Measurements from ENCODE around the gene MORC4. TPM values are rescaled to one million over a fixed set of nuclear protein-coding genes. Genes with fewer than 3 reads are reported as not detected.
"Not testable (repeated sequence)": the region's sequence is repeated elsewhere in the genome, so short reads cannot be mapped to it uniquely, and the experiment has no call there.

The MORC4 gene
- total and polyA plus RNA-seq, 2 of the 4 experiments (the other 2 are of a cell fraction), result 17.5 to 34.2 TPM

DNA sequence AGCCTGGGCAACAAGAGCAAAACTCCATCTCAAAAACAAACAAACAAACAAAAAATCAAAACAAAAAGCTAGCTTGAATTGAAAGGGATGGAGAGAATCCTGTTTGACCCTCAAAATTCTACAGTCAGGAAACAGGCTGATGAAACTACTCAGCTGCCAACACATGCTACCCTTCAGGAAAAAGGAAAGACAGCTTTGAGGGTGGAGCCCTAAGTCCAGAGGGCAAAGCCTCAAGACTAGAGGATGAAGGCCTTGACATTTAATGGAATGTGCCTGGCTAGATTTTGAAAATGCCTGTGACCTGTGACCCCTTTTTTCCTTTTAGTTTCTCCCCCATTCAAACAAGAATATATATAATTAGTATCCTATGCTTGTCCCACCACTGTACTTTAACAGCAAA is 27.1 kb downstream of the MORC4 start:
- no peak for DNase-seq
- in situ Hi-C loops (cut with MboI; ENCODE audit: low sequenced_read_pairs) (no loop called here), dilution Hi-C loops (cut with HindIII; ENCODE audit: low sequenced_read_pairs, unreplicated experiment) (no loop called here), intact Hi-C loops (cut with micrococcal nuclease) (no loop called here)
- no peak overlapping the region for H3K56ac ChIP-seq (ENCODE audit: extremely low read depth, insufficient read depth, low read length)
- no peak overlapping the region for H3K14ac ChIP-seq (replicated peaks; ENCODE audit: low read depth, low read length)
- H4K91ac ChIP-seq (ENCODE audit: insufficient read depth, low read depth, low read length), result no peak overlapping the region
- H4K8ac ChIP-seq (ENCODE audit: low read depth in 2 of 2, low read length in 2 of 2), result no peak overlapping the region
- no TSS peak for BruUV-seq (replicated peaks)
- H4K20me1 ChIP-seq (ENCODE audit: insufficient read depth, low read length), result no peaks in the 10 kb centered on the region
- H3K23ac ChIP-seq (ENCODE audit: low read depth, low read length), result no peak overlapping the region
- no peaks in the 10 kb centered on the region for H3K36me3 ChIP-seq (ENCODE audit: control insufficient read depth, insufficient read depth, low read length)
- H2BK5ac ChIP-seq (ENCODE audit: low read depth, low read length, poor library complexity, severe bottlenecking), result no peak overlapping the region
- no peaks in the 10 kb centered on the region for H3K9me3 ChIP-seq (ENCODE audit: control insufficient read depth, insufficient read depth, low read length)
- no peak overlapping the region for H3K18ac ChIP-seq (ENCODE audit: low read depth, low read length)
- H3K4me3 ChIP-seq (ENCODE audit: insufficient read depth, low read depth, low read length), result no peak overlapping the region
- no peak overlapping the region for H4K5ac ChIP-seq (ENCODE audit: low read depth, low read length)
- no peak overlapping the region for H2BK20ac ChIP-seq (ENCODE audit: low read depth, low read length)
- H3K27me3 ChIP-seq (ENCODE audit: control insufficient read depth, insufficient read depth, low read length), result no peaks in the 10 kb centered on the region
- no peak for ATAC-seq (ENCODE audit: low read depth)
- H3K4me2 ChIP-seq (ENCODE audit: low read depth, low read length), result no peak overlapping the region
- H3K4me1 ChIP-seq (ENCODE audit: control insufficient read depth, insufficient read depth, low read length), result no peaks in the 10 kb centered on the region
- no peak overlapping the region for H2BK120ac ChIP-seq (ENCODE audit: low read depth, low read length)
- ChIA-PET POLR2A (ENCODE audit: unreplicated experiment) (no interaction called here), CTCF (interaction anchor here (0.6 kb wide), 1 partner anchor 1114 kb away, joined by 5 read pairs; no protein-coding TSS in a partner anchor)
- no peaks in the 10 kb centered on the region for H3K9me1 ChIP-seq (ENCODE audit: insufficient read depth, low read length)
- no peak overlapping the region for H2BK15ac ChIP-seq (ENCODE audit: low read depth, low read length)
- H2AK5ac ChIP-seq (ENCODE audit: low read depth, low read length), result no peak overlapping the region
- peaks cover 0 to 2% of the 10 kb centered on the region in 2 experiments; a peak in 1 of 4 replicates for H3K79me1 ChIP-seq (ENCODE audit: low read depth in 1 of 2, low read length in 2 of 2)
- no peak overlapping the region for H2AK9ac ChIP-seq (replicated peaks; ENCODE audit: low read depth, low read length, poor library complexity)
- no peak for TF ChIP-seq CHD1 (IDR thresholded peaks at IDR 0.05; ENCODE audit: low read depth, low read length)
- no peak for TF ChIP-seq SMC3 (IDR thresholded peaks at IDR 0.05; ENCODE audit: low read depth, low read length)
- no peak for TF ChIP-seq MAFK (IDR thresholded peaks at IDR 0.05; ENCODE audit: low read depth, low read length)
- no peak for TF ChIP-seq POLR2A (IDR thresholded peaks at IDR 0.05; ENCODE audit: low read depth, low read length)
- H3K27ac ChIP-seq (ENCODE audit: insufficient read depth, low read length), result no peak overlapping the region
- no peak overlapping the region for H3K4ac ChIP-seq (ENCODE audit: low read depth, low read length)
- H2AFZ ChIP-seq (replicated peaks; ENCODE audit: low read length, poor library complexity), result no peak overlapping the region
- no peak overlapping the region for H3K9ac ChIP-seq (ENCODE audit: low read depth, low read length)

DNA sequence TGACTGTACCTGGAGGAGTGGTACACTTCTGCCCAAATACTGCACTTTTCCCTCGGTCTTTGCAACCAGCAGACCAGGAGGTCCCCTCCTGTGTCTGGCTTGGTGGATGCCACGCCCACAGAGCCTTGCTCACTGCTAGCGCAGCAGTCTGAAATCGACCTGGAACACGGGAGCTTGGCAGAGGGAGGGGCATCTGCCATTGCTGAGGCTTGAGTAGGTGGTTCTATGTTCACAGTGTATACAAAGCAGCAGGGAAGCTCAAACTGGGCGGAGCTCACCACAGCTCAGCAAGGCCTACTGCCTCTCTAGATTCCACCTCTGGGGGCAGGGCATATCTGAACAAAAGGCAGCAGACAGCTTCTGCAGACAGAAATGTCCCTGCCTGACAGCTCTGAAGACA is 33.5 kb downstream of the MORC4 start:
- H3K4me2 ChIP-seq (ENCODE audit: low read depth, low read length); H3K9ac ChIP-seq (ENCODE audit: low read depth, low read length); H2BK120ac ChIP-seq (ENCODE audit: low read depth, low read length); H3K79me1 ChIP-seq (ENCODE audit: low read depth in 1 of 2, low read length in 2 of 2); H3K23ac ChIP-seq (ENCODE audit: low read depth, low read length); H3K9me3 ChIP-seq (ENCODE audit: control insufficient read depth, insufficient read depth, low read length); H3K27me3 ChIP-seq (ENCODE audit: control insufficient read depth, insufficient read depth, low read length); H3K36me3 ChIP-seq (ENCODE audit: control insufficient read depth, insufficient read depth, low read length); DNase-seq; POLR2A ChIA-PET (ENCODE audit: unreplicated experiment); dilution Hi-C loops (cut with HindIII; ENCODE audit: low sequenced_read_pairs, unreplicated experiment); H3K56ac ChIP-seq (ENCODE audit: extremely low read depth, insufficient read depth, low read length); H2AK9ac ChIP-seq (replicated peaks; ENCODE audit: low read depth, low read length, poor library complexity); H2AFZ ChIP-seq (replicated peaks; ENCODE audit: low read length, poor library complexity); H3K4ac ChIP-seq (ENCODE audit: low read depth, low read length); in situ Hi-C loops (cut with MboI; ENCODE audit: low sequenced_read_pairs); intact Hi-C loops (cut with micrococcal nuclease); H2AK5ac ChIP-seq (ENCODE audit: low read depth, low read length); H3K27ac ChIP-seq (ENCODE audit: insufficient read depth, low read length); H4K20me1 ChIP-seq (ENCODE audit: insufficient read depth, low read length); H4K91ac ChIP-seq (ENCODE audit: insufficient read depth, low read depth, low read length); H3K4me3 ChIP-seq (ENCODE audit: insufficient read depth, low read depth, low read length); H3K14ac ChIP-seq (replicated peaks; ENCODE audit: low read depth, low read length); H3K4me1 ChIP-seq (ENCODE audit: control insufficient read depth, insufficient read depth, low read length); H3K18ac ChIP-seq (ENCODE audit: low read depth, low read length); H2BK5ac ChIP-seq (ENCODE audit: low read depth, low read length, poor library complexity, severe bottlenecking); ATAC-seq (ENCODE audit: low read depth); H4K5ac ChIP-seq (ENCODE audit: low read depth, low read length); H3K9me1 ChIP-seq (ENCODE audit: insufficient read depth, low read length); H4K8ac ChIP-seq (ENCODE audit: low read depth in 2 of 2, low read length in 2 of 2); H2BK15ac ChIP-seq (ENCODE audit: low read depth, low read length); H2BK20ac ChIP-seq (ENCODE audit: low read depth, low read length); BruUV-seq (replicated peaks): not testable (repeated sequence)
- CTCF ChIA-PET, result interaction anchor here (0.6 kb wide), 1 partner anchor 67 kb away, joined by 6 read pairs; no protein-coding TSS in a partner anchor
- WGBS, 2 experiments (ENCODE audit: extremely low coverage in 2 of 2, insufficient read length in 1 of 2), result 66% methylated on average over 4 of the region's 6 CpGs; no CpG with 5 or more reads in 1 of the 2 experiments
